GM21576 (cell line): Measurements from ENCODE around the gene TSC1.

Experiments
- ATAC-seq: cut with Tn5 transposase; IDR thresholded peaks from one replicate; pipeline ENCODE4 v1.9.1; 2021; ENCODE audit warnings: mild to moderate bottlenecking, moderate library complexity; ENCODE audit not compliant: unreplicated experiment

Gene TSC1

DNA sequence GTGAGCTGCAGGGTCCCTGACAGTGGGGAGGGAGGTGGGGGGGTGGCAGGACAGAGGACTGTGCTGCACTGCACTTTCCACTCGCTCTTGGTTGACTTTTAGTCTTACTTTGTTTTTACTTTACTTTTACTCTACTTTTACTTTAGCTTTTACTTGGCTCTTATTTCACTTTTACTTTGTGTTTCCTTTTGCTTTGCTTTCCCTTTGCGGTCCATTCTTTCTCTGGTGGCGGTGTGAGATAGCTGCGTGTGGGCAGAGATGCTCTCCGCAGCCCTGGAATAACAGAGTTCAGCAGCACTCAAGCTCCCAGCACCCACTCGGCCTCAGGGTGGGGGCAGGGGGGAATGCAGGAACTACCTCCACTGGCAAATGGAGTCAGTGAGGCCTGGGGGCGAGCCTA lies 71.0 kb downstream of the TSC1 start:
- ATAC-seq = no peak

DNA sequence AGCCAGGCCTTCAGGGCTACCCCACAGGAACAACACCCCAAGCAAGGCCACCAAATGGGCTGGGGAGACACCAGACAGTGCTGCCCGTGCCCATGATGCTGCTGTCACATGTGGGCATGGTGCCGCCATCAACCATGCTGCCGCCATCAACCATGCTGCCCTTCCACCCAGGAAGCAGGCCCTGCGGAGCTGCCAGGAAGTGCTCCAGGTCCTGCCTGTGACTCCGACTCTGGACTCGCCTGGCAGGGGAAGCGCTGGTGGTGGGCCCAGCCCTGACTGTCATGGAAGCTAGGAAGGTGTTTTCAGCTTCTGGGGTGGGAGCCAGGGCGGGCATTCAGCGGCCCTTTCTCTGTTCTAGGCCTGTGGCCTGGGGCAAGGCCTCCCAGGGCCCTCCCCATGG lies 75.2 kb downstream of the TSC1 start:
- no peak for ATAC-seq

DNA sequence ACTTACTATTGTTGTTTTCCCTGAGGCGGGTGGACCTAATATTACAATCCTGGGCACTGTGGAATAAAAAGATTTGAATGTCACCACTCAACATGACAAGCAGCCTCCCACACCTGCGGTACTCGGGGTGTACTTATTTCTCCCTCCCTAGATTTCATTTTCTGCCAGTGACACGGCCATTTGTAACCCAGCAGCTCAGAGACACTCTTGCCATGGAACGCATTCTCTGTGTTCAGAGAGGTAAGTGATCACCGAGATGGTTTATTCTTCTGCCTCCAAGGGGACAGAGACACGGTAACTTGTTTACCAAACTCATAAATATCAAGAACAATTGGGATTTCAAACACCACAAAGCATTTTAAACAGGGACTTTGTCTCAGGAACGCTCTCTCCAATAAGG lies 77.5 kb downstream of the TSC1 start:
- ATAC-seq = no peak

DNA sequence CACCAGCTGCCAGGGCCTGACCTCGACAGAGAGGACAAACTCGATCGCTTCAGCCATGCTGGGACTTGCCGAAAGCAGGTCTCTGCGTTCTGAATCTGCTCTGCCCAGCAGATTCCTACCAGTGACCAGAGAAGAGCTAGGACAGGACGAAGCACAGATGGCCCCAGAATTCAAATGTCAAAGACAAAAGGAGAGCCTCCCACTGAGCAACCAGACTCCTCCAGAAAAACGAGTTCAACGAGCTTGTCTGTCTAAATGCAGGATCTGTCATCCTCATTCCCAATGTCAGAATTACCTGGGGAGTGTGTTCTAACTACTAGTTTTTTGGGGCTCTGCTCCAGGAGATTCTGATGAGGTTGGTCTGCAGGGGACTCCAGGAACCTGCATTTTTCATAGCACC lies 79.7 kb downstream of the TSC1 start:
- no peak for ATAC-seq

DNA sequence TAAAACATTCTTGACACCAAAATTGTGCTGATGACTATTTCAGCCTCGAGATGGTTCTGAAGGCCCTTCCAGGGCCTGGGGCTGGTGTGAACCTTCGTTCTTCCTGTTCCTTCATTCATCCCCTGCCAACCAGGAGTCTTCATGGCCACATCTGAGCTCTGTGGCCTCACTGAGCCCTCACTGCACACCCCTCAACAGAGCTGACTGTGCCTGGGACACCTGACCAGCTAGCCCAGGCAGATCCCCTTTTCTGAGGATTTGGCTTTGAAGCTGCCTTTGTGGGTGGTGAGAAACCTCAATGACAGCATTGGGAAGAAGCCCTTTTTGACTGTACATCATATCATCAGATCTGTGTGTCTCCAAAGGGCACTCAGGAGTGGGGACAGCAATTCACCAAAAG lies 80.1 kb downstream of the TSC1 start:
- no peak for ATAC-seq

DNA sequence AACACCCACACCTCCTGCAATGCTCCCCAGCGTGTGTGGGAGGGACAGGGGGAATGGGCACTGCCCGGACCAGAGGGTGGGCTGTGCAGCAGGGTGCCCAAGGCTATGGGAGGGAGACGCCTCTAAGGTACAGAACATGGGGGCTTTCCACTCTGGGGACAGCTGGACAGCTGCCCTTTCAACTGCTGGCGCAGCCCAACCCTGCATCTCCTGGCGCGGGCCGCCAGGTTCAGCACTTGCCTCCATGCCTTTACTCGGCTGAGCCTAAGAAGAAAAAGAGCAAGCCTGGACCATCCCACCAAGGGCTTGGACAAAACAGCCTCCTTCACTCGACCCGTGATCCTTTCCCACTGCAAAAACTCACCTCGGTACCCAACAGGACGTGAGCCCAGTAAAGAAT lies 81.3 kb downstream of the TSC1 start:
- ATAC-seq = no peak

DNA sequence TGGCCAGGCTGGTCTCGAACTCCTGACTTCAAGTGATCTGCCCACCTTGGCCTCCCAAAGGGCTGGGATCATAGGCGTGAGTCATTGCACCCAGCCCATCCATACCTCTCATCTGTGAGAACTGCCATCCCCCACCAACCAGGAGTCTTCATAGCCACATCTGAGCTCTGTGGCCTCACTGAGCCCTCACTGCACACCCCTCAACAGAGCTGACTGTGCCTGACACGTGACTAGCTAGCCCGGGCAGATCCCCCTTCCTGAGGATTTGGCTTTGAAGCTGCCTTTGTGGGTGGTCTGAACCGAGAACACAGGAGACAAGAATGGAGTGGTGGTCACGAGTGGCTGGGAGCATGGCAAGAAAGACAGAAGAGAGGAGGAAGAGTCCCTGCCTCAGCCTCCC lies 81.9 kb downstream of the TSC1 start:
- ATAC-seq = no peak

DNA sequence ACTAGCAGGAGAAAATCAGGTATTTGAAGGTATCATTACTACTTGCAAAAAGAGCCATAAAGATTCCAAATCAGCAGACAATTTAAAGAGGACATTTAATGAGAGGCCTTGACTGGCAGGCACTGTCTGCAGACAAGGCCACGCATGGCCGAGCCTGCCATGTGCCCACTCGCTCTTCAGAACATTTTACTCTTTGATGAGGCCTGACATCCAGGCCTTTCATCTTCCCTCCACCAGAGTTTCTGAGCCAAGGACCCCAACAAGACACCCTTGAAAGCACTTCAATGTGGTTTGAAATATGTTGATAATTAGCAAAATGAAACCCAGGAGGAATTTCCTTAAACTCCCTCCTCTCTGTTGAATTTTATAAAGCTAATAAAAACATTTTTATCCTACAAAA lies 82.8 kb downstream of the TSC1 start:
- no peak for ATAC-seq

DNA sequence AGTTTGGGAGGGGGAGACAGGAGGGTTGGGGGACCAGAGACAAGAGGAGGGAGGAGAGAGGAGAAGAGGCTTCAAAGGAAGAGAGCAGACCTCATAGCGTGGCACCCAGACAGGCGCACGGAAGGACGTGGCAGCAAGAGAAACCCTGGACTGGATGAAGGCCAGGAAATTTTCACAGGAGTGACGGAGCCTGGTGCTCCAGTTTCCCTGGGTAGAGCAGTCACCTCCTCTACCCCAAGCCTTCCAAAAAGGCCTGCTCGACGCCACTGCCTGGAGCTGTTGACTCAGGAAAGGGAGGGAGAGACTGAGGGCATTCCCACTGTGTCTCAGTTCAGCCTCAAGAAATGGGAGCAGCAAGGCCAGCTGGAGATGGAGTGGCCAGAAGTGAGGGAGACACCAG lies 85.7 kb downstream of the TSC1 start:
- no peak for ATAC-seq

DNA sequence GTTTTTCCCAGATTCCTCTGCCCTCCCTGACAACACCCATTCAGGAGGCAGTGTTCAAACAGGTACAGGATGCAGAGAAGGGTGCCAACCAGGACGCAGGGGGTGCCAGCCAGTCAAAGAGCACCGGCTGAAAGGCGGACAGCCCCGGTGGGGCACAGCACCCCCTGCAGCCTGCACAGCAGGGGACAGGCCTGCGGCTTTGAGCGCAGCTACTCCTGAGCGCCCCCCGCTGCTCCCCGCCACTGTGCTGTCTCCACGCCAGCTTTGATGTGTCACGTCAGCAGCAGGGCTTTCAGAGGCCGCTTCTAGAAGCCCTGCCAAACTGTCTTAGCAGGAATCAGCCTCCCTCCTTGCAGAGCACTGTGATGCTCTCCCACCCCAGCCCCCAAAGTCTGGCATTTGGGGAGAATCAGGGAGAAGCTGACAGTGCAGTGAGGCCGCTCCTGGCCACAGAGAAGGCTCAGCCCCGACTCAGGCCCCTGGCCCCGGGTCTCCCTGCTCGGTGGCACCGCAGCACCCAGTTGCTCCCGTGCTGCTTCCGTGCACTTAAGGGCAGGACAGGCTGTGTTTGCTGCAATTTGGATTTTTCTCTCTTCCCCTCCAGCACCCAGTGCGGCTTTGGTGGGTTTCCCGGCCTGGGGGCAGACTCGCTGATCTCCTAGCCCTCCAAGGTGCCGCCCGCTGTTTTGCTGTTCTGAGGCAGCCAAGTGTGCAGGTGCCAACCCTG lies 86.6 kb downstream of the TSC1 start:
- ATAC-seq = no peak

DNA sequence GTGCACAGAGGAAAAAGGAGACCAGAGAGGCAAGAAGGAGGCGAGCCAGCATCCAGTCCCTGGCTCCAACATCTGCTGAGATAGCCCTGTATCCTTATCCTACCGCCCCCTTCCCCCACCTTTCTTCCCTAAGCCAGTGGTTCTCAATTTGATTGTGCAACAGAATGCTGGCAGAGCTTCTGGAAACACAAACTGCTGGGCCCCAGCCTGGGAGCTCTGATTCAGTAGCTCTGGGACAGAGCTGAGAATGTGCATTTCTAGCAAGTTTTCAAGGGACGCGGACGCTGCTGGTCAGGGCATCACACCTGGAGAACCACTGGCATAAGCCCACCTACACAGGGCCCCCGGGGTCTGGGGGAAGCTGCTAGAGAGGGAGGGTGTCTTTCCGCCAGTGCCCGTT lies 87.4 kb downstream of the TSC1 start:
- ATAC-seq = no peak

DNA sequence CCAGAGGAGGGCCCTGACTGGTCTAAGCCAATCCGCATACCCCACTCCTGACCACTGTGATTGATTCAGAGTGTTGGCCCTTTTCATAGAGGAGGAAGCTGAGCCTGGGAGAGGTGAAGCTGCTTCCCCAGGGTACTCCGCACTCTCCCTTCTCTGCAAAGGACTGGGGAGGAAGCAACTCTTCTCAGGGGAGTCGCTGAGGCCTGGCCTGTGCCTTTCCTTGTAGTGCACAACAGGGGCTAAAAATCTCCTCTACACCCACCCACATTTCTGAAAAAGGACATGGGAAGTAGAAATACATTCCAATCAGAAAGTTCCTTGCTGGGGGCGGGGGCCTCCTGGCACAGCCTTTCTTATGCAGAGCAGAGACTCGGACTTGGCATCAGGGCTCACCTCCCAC lies 88.5 kb downstream of the TSC1 start:
- no peak for ATAC-seq

DNA sequence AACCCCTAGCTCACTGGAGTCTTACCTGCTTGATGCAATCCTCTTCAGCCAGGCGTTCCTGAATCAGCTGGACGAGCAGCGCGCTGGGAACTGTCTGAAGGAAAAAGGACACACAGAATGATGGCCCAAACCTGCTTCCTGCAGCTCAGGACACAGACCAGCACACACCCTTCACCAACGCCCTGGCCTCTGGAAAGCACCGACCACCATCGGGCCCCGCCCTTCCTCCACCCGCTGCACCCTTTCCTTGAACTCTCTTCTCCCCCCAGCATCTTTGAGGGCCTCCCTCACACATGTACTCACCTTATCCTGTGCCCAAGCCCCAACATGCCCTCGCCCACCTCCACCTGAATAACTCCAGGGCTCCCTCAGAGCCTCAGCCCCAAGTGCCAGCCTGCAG lies 89.6 kb downstream of the TSC1 start:
- ATAC-seq = no peak

DNA sequence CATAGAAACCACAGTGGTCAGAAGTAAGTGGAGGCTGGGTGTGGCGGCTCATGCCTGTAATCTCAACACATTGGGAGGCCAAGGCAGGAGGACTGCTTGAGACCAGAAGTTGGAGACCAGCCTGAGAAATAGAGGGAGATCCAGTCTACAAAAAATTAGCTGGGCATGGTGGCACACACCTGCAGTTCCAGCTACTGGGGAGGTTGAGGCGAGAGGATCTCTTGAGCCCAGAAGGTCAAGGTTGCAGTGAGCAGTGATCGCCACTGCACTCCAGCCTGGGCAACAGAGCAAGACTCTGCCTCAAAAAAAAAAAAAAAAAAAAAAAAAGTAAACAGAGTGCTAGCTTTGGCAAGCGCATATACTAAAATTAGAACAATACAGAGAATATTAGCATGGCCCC lies 90.9 kb downstream of the TSC1 start:
- ATAC-seq = no peak

DNA sequence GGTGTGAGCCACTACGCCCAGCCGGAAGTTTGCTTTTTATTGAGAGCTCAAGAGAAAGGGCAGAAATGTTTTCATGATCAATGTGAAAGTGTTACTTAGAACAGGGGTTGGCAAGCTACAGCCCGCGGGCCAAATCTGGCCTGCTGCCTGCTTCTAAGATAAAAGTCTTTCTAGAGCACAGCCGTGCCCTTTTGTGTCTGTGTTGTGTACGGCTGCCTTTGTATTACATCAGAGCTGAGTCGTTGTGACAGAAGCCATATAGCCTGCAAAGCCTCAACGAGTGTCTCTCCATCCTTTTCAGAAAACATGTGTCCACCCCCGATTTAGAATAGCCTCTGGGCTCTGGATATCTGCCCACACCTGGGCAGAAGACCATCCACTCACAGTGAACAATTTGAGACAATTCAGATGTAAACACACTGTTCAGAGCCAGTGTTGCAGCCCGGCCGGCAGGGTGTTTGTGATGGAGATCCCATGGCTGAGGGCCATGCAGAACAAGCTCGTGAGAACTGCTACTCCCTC lies 95.2 kb downstream of the TSC1 start:
- no peak for ATAC-seq

DNA sequence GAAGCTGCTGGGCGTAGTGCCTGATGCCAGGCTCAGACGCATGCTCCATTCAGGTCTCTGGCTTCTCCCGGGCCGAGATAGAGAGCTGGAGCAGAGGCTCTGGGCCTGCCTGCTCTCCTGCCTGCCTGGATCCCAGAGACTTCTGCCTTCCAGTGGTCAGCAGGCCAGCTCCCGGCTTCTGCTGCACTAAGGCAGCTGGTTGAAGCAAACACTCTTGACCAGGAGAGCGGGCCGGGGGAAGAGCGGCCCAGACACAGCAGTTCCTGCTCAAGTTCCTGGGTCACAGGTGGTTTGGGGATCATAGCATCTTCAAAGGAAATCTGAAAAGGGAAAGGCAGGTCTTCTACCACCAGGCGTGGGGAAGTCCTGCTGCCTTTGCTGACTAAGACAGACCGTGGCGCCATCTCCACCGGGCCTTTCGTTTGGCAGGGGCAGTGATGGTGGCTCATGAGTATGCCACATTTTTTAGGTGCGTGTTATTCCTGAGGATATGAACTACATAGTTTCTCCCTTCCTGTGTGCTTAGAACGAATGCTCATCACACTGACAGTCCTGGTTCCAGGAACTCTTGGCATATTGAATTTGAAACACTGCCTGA lies 97.4 kb downstream of the TSC1 start:
- no peak for ATAC-seq

DNA sequence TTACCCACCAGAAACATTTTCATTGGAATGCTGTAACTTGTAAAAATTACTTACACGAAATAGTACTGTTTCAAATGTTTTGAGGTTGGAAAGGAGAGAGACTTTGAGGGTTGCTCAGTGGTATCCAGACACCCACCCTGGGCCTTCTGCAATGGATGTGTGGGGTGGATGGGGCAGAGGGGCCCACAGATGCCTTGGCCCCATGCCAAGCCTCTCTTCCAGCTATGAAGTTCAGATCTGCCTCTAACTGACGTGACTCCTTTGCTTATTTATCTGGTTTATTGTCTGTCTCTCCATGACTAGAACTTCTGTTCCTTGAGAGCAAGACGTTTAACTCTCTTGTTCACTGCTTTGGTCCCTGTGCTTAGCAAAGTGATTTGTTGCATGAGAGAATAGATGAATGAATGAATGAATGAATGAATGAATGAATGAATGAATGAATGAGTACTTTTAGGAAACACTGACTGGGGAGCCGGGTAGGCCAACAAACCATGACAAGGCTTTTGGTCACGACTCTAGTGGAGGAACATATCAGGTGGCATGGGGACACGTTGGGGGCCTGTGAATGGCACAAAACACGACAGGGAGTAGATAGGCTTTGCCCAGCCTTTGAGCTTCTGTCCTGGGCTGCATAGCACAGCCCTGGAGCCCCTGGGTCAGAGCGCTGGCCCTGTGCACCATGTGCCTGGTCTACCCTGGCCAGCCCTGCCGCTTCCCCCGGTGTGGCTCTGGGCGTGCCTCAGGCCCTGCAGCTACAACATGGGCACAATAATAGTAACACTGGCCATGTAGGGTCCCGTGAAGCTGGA lies 98.1 kb downstream of the TSC1 start:
- ATAC-seq = no peak

DNA sequence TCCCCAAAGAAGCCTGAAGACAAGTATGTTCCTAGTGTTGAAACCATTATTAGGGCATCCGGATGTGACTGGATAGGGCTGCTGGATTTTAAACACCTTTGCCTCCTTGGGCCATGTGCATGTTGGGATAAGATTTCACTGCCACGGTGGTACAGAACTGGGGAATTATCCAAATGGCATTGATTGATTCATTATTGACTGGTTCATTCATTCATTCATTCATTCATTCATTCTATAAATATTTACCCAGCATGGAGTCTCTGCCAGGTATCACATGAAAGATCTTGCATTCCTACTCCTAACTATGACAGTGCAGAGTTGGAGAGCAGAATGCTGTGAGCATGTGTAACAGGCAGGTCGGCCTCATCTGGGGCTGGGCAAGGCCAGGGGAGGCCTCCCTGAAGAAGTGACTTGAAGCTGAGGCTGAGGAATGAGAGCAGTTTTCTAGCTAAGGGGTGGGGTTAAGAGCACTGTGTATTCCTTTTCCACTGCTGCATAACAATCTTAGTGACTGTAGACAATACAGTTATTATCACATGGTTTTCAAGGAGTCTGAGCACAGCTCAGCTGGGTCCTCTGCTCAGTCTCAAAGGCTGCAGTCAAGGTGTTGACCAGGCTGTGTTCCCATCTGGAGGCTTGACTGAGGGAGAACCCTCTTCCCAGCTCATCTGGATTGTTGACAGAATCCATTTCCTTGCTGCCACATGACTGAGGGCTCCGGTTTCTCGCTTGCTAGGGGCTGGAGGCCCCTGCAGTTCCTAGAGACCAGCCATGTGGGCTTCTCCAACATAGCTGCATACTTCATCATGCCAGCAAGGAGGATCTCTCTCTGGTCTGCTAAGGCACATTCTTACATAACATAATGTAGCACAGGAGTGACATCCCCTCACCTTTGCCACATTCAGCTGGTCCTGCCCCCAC lies 102.0 kb downstream of the TSC1 start:
- ATAC-seq = no peak
